GM12872 (cell line): ENCODE results near the gene AKT1.

Experiments
- CTCF ChIP-seq: IDR thresholded peaks from 3 replicates; pipeline ENCODE4 v1.5.1; 2011; ENCODE audit warnings: low read depth, mild to moderate bottlenecking, low read length, moderate library complexity; ENCODE audit not compliant: insufficient read depth

Gene AKT1

GRCh38 chr14:104780513-104781030, 15.0 kb downstream of the AKT1 start:
- no peak for TF ChIP-seq CTCF

- TF ChIP-seq CTCF = no peak
Measured at GRCh38 chr14:104779776-104780512, 15.6 kb downstream of the AKT1 start.

GRCh38 chr14:104778694-104779331, 16.7 kb downstream of the AKT1 start:
- TF ChIP-seq CTCF = no peak

GRCh38 chr14:104777808-104778249, 17.7 kb downstream of the AKT1 start:
- no peak for TF ChIP-seq CTCF

GRCh38 chr14:104776961-104777807, 18.4 kb downstream of the AKT1 start:
- no peak for TF ChIP-seq CTCF

- no peak for TF ChIP-seq CTCF
Measured at GRCh38 chr14:104776481-104776880, 19.1 kb downstream of the AKT1 start.

GRCh38 chr14:104775073-104775489, 20.5 kb downstream of the AKT1 start:
- TF ChIP-seq CTCF = no peak
